ENCODE data around the gene PPP2R3A. TPM values are rescaled to one million over a fixed set of nuclear protein-coding genes. Genes with fewer than 3 reads are reported as not detected.

The PPP2R3A gene
- total RNA-seq, 6 donors from 2014 or later, result 5.5 to 35.6 (median 11.0) TPM

GRCh38 chr3:135966962-135967274, 1.4 kb downstream of the PPP2R3A start:
- TF ChIP-seq EP300 (IDR thresholded peaks at IDR 0.05), result no peak
- TF ChIP-seq POLR2AphosphoS5 (IDR thresholded peaks at IDR 0.05), result no peak
- no peaks in the 10 kb centered on the region for H3K9me3 ChIP-seq
- peak overlapping the region in 1 of 4 donors; percentile 91 for H3K27ac ChIP-seq
- ATAC-seq (ENCODE audit: low FRiP score in 2 of 2) (no peak), DNase-seq (no peak)
- no peaks in the 10 kb centered on the region for H3K27me3 ChIP-seq
- H3K4me1 ChIP-seq, result peaks cover 5 to 28% (median 14%) of the 10 kb centered on the region in 4 donors
- no peaks in the 10 kb centered on the region for H3K36me3 ChIP-seq
- H3K4me3 ChIP-seq, result peak overlapping the region in 3 of 4 donors; percentile 74 to 81 (median 81)
- 72 to 84% methylated on average over 2 of the region's 2 CpGs for WGBS, 2 donors

- no peaks in the 10 kb centered on the region for H3K9me3 ChIP-seq
- TF ChIP-seq CTCF (IDR thresholded peaks at IDR 0.05) (no peak), POLR2AphosphoS5 (IDR thresholded peaks at IDR 0.05) (no peak), EP300 (IDR thresholded peaks at IDR 0.05) (no peak), POLR2A (IDR thresholded peaks at IDR 0.05) (no peak)
- ATAC-seq (ENCODE audit: low FRiP score in 2 of 2), result no peak
- peak overlapping the region in 1 of 4 donors; percentile 81 for H3K4me3 ChIP-seq
- no peaks in the 10 kb centered on the region for H3K36me3 ChIP-seq
- no peak for DNase-seq
- 78 to 82% methylated on average over 4 of the region's 4 CpGs for WGBS, 2 donors
- no peaks in the 10 kb centered on the region for H3K27me3 ChIP-seq
- H3K27ac ChIP-seq, result no peak overlapping the region
- H3K4me1 ChIP-seq, result peaks cover 5 to 28% (median 14%) of the 10 kb centered on the region in 4 donors
Measured at GRCh38 chr3:135967867-135968266, 2.3 kb downstream of the PPP2R3A start.

GRCh38 chr3:135970506-135971116, 5.1 kb downstream of the PPP2R3A start:
- H3K27ac ChIP-seq, result no peak overlapping the region
- no peaks in the 10 kb centered on the region for H3K27me3 ChIP-seq
- H3K9me3 ChIP-seq, result no peaks in the 10 kb centered on the region
- ATAC-seq (ENCODE audit: low FRiP score in 2 of 2), result no peak
- WGBS, 2 donors, result 80 to 100% methylated on average over 1 of the region's 1 CpG
- H3K36me3 ChIP-seq, result no peaks in the 10 kb centered on the region
- DNase-seq, result no peak
- TF ChIP-seq CTCF (IDR thresholded peaks at IDR 0.05), result no peak
- no peak overlapping the region for H3K4me3 ChIP-seq
- H3K4me1 ChIP-seq, result peaks cover 10 to 21% (median 13%) of the 10 kb centered on the region in 4 donors

- ATAC-seq (ENCODE audit: low FRiP score in 2 of 2), result no peak
- no peaks in the 10 kb centered on the region for H3K9me3 ChIP-seq
- TF ChIP-seq CTCF (IDR thresholded peaks at IDR 0.05) (no peak), POLR2A (IDR thresholded peaks at IDR 0.05) (no peak), POLR2AphosphoS5 (IDR thresholded peaks at IDR 0.05) (no peak)
- DNase-seq, result no peak
- H3K4me1 ChIP-seq, result peaks cover 0 to 4% (median 0%) of the 10 kb centered on the region in 4 donors
- H3K27ac ChIP-seq, result no peak overlapping the region
- H3K36me3 ChIP-seq, result no peaks in the 10 kb centered on the region
- no peaks in the 10 kb centered on the region for H3K27me3 ChIP-seq
- 76 to 78% methylated on average over 3 of the region's 3 CpGs for WGBS, 2 donors
- H3K4me3 ChIP-seq, result no peak overlapping the region
Measured at GRCh38 chr3:135973841-135974240, 8.3 kb downstream of the PPP2R3A start.

- H3K9me3 ChIP-seq, result no peaks in the 10 kb centered on the region
- H3K4me3 ChIP-seq, result no peak overlapping the region
- H3K4me1 ChIP-seq, result peaks cover 0 to 4% (median 0%) of the 10 kb centered on the region in 4 donors
- DNase-seq, result no peak
- H3K27me3 ChIP-seq, result no peaks in the 10 kb centered on the region
- TF ChIP-seq POLR2AphosphoS5 (IDR thresholded peaks at IDR 0.05) (no peak), POLR2A (IDR thresholded peaks at IDR 0.05) (no peak), CTCF (IDR thresholded peaks at IDR 0.05) (no peak), EP300 (IDR thresholded peaks at IDR 0.05) (no peak)
- no peak overlapping the region for H3K27ac ChIP-seq
- no peaks in the 10 kb centered on the region for H3K36me3 ChIP-seq
- no peak for ATAC-seq (ENCODE audit: low FRiP score in 2 of 2)
Measured at GRCh38 chr3:135975053-135975452, 9.5 kb downstream of the PPP2R3A start.
